WERI-Rb-1 (cell line): ENCODE measurements around the gene B3GNT4.

Experiments used
- DNase-seq: peaks from one replicate; pipeline ENCODE4 v3.0.0-alpha.2; 2020
- H3K27ac ChIP-seq: fragments of 250-450 bp; sonication (Bioruptor Pico); 2 replicates; pipeline ENCODE4 v1.5.1; 2020; ENCODE audit warnings: mild to moderate bottlenecking, moderate library complexity
- H3K27me3 ChIP-seq: fragments of 250-450 bp; sonication (Bioruptor Pico); 2 replicates; pipeline ENCODE4 v1.5.1; 2021; ENCODE audit warnings: mild to moderate bottlenecking, low read depth, moderate library complexity; ENCODE audit not compliant: insufficient read depth, severe bottlenecking
- H3K36me3 ChIP-seq: fragments of 250-450 bp; sonication (Bioruptor Pico); 2 replicates; pipeline ENCODE4 v1.5.1; 2020; ENCODE audit warnings: mild to moderate bottlenecking, moderate library complexity
- H3K4me3 ChIP-seq: 2 replicates; pipeline ENCODE4 v1.5.1; 2011; ENCODE audit warnings: low read depth, mild to moderate bottlenecking, control low read depth, low read length
- H3K9me3 ChIP-seq: fragments of 250-450 bp; sonication (Bioruptor Pico); 2 replicates; pipeline ENCODE4 v1.5.1; 2021; ENCODE audit warnings: mild to moderate bottlenecking, moderate library complexity; ENCODE audit not compliant: severe bottlenecking
- TF ChIP-seq, protein P1 (sequence below): IDR thresholded peaks from 2 replicates; pipeline ENCODE4 v1.5.1; 2011; ENCODE audit warnings: low read depth, mild to moderate bottlenecking, control low read depth, inconsistent platforms, low read length

The B3GNT4 gene

DNA sequence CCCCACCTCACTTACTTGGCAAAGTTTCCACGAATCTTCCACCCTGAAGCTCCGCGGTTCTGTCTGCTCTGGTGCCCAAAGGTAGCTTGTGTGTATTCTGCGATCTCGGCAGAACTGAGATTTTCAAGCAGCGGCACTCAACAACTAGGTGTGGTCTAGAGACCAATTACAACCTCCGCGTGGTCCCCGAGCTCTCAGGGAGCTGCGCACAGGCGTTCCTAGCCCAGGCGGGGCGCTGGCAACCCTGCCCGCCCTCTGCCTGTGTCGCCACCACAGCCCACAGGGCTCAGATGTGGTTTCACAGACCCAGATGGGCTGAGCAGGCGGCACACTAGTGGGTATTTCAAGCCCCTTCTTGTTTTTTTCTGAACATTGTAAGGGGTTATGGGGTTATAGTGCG is 23.8 kb downstream of the B3GNT4 start:
- no peak for DNase-seq
- no peak overlapping the region for H3K4me3 ChIP-seq
- H3K27ac ChIP-seq = no peak overlapping the region
- no peaks in the 10 kb centered on the region for H3K27me3 ChIP-seq
- no peaks in the 10 kb centered on the region for H3K9me3 ChIP-seq
- TF ChIP-seq, protein P1, sequence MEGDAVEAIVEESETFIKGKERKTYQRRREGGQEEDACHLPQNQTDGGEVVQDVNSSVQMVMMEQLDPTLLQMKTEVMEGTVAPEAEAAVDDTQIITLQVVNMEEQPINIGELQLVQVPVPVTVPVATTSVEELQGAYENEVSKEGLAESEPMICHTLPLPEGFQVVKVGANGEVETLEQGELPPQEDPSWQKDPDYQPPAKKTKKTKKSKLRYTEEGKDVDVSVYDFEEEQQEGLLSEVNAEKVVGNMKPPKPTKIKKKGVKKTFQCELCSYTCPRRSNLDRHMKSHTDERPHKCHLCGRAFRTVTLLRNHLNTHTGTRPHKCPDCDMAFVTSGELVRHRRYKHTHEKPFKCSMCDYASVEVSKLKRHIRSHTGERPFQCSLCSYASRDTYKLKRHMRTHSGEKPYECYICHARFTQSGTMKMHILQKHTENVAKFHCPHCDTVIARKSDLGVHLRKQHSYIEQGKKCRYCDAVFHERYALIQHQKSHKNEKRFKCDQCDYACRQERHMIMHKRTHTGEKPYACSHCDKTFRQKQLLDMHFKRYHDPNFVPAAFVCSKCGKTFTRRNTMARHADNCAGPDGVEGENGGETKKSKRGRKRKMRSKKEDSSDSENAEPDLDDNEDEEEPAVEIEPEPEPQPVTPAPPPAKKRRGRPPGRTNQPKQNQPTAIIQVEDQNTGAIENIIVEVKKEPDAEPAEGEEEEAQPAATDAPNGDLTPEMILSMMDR = no peak
- H3K36me3 ChIP-seq = peaks cover 38% of the 10 kb centered on the region

DNA sequence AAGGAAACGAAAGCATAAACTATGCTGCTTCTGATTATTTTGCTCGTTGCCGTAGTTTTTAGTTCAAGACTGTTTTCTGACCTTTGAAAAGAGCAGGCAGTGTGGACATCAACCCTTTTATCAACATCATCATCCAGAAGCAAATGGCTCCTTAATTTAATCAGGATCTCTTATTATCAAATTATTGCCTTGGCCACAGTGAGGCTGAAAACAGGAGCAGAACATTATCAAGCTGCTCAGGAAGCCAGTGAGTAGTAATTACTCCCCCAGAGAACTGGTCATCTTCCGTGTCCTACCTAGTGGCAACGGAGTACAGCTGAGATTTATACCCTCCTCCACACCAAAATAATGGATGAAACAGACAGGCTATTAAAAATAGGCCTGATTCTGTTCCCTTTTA is 24.6 kb downstream of the B3GNT4 start:
- no peak for DNase-seq
- H3K9me3 ChIP-seq = no peaks in the 10 kb centered on the region
- H3K36me3 ChIP-seq = peaks cover 34% of the 10 kb centered on the region
- TF ChIP-seq, protein P1 = no peak
- no peak overlapping the region for H3K27ac ChIP-seq
- no peak overlapping the region for H3K4me3 ChIP-seq
- H3K27me3 ChIP-seq = no peaks in the 10 kb centered on the region

DNA sequence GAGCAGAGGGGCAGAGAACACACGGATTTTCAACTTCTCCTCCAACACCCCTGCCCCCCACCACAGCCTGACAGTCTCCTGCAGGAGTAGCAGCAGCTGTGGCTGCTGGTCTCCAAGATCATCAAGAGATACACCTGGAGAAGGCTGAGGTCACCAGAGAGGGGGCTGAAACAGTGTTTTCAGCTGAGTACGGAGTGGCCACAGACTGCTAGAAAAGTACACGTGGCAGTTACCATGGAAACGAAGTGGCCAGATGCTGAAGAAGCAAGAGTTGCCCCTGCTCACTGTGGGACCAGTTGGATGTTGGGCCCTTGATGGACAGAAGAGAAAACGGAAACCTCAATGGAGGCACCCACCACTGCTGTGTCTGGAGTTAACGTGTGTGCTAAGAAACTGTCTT is 27.3 kb downstream of the B3GNT4 start:
- no peak for DNase-seq
- Histone ChIP-seq H3K36me3 (peaks cover 33% of the 10 kb centered on the region), H3K4me3 (no peak overlapping the region), H3K27me3 (no peaks in the 10 kb centered on the region), H3K27ac (no peak overlapping the region), H3K9me3 (no peaks in the 10 kb centered on the region)
- TF ChIP-seq, protein P1 = no peak

DNA sequence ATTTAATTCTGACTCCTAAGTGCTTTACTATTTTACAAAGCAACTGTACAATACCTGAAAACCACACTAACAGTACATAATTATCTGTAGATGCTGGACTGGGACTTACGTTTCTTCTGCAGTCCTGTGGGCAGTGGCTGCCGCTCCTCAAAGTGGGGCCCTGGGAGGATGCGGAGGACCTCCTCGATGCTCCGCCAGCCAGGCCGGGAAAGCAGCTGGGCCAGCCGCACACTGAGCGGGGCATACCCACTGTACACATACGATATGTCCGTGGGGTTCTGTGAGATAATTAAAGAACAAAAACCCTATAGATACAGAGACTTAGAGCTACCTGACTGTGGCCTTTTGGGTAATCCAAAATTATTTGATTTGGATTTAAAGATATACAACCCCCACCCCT is 29.2 kb downstream of the B3GNT4 start:
- Histone ChIP-seq H3K36me3 (peaks cover 33% of the 10 kb centered on the region), H3K9me3 (no peaks in the 10 kb centered on the region), H3K4me3 (no peak overlapping the region), H3K27me3 (no peaks in the 10 kb centered on the region), H3K27ac (no peak overlapping the region)
- TF ChIP-seq, protein P1 = no peak
- no peak for DNase-seq

DNA sequence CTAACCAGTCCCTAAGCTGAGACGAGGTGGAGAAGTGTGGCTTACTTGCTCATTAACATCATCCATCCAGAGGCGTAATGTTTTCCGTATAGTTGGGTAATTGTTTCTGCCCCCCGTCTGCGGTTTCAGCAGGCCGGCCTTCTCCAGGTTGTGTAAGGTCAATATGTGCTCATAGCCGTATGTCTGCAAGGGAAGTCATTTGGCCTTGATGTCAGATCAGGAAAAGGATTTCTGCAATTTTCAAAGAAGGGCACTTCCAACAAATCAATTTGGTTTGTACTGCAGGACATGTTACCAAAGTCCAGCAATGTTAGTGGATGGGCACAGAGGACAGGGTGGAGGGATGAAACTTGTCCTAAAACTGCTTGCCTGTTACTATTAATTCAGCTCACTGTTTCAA is 32.2 kb downstream of the B3GNT4 start:
- H3K36me3 ChIP-seq = peaks cover 32% of the 10 kb centered on the region
- TF ChIP-seq, protein P1 = no peak
- no peak overlapping the region for H3K27ac ChIP-seq
- no peak for DNase-seq
- H3K4me3 ChIP-seq = no peak overlapping the region
- H3K27me3 ChIP-seq = no peaks in the 10 kb centered on the region
- H3K9me3 ChIP-seq = no peaks in the 10 kb centered on the region

DNA sequence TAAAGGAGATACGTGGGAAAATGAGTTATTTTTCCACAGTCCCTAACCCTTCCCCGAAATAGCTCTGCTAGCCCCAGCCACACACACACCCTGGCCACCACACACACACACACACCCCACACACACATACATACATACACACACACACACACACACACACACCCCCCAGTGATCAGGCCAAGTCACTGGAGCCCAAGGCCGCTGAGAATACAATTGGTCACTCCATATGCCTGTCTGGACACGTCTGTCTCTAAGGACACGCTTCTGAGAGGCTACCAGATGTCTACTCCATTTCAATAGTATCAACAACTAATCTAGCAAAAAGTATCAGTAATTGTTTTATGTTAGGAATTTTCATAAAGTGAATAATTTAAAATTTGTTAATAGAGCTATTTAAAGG is 35.4 kb downstream of the B3GNT4 start:
- Histone ChIP-seq H3K36me3 (peaks cover 15% of the 10 kb centered on the region), H3K27ac (no peak overlapping the region), H3K4me3 (no peak overlapping the region), H3K27me3 (no peaks in the 10 kb centered on the region), H3K9me3 (no peaks in the 10 kb centered on the region)
- DNase-seq = peak; percentile 41
- TF ChIP-seq, protein P1 = no peak
